SK-N-SH (cell line): ENCODE measurements around the gene SCARB1. TPM values are rescaled to one million over a fixed set of nuclear protein-coding genes. Genes with fewer than 3 reads are reported as not detected.

Experiments used
- CTCF ChIA-PET: fragments of 300-600, 350-600 bp; formaldehyde crosslinking; extraction: SDS; loops from one replicate; lab custom pipeline; 2021; lab: Yijun Ruan, JAX
- POLR2A ChIA-PET: fragments of 350-600 bp; sonication (Branson Sonifier 250); formaldehyde crosslinking; extraction: SDS; loops from one replicate; lab custom pipeline; 2020; ENCODE audit warnings: antibody characterized with exemption, inconsistent platforms; lab: Yijun Ruan, JAX
- DNase-seq: peaks from one replicate; pipeline ENCODE4 v3.0.0; 2012
- H2AFZ ChIP-seq: fragments of 200-600 bp; sonication (generic); 2 replicates; pipeline ENCODE4 v1.8.1; 2016; ENCODE audit warnings: antibody characterized with exemption, mild to moderate bottlenecking, low read depth
- H3F3A ChIP-seq: fragments of 200-600 bp; sonication (generic); replicated peaks from 2 replicates; pipeline ENCODE3; 2016; ENCODE audit warnings: antibody characterized with exemption, mild to moderate bottlenecking; ENCODE audit not compliant: insufficient read depth
- H3K27ac ChIP-seq, 2 experiments: fragments of 200-500 bp in 1 of 2; fragments of 200-600 bp in 1 of 2; sonication (Bioruptor generic) in 1 of 2; sonication (generic), shearing (Covaris generic) in 1 of 2; 2 replicates each; pipeline versions ENCODE4 v1.5.1 to v1.6.1; 2014 to 2016; ENCODE audit warnings: low read depth in 2 of 2, inconsistent platforms in 1 of 2, low read length in 1 of 2, mild to moderate bottlenecking in 1 of 2, mixed read lengths in 1 of 2
- H3K27me3 ChIP-seq: fragments of 200-600 bp; sonication (generic), shearing (Covaris generic); 2 replicates; pipeline ENCODE4 v1.6.1; 2016; ENCODE audit warnings: mixed run types; ENCODE audit not compliant: insufficient read depth
- H3K36me3 ChIP-seq, 2 experiments: fragments of 200-500 bp in 1 of 2; fragments of 200-600 bp in 1 of 2; sonication (Bioruptor generic) in 1 of 2; sonication (generic) in 1 of 2; replicated peaks in 1 of 2; 2 replicates each; pipeline versions ENCODE3 to v1.5.1; 2014 to 2016; ENCODE audit warnings: low read length in 1 of 2, mild to moderate bottlenecking in 1 of 2; ENCODE audit not compliant: insufficient read depth in 2 of 2, control insufficient read depth in 1 of 2
- H3K4me1 ChIP-seq, 2 experiments: fragments of 200-500 bp in 1 of 2; fragments of 200-600 bp in 1 of 2; sonication (Bioruptor generic) in 1 of 2; sonication (generic), shearing (Covaris generic) in 1 of 2; 2 replicates each; pipeline versions ENCODE4 v1.5.1 to v1.6.1; 2014 to 2016; ENCODE audit warnings: low read depth in 1 of 2, low read length in 1 of 2, mixed run types in 1 of 2; ENCODE audit not compliant: insufficient read depth in 2 of 2, control insufficient read depth in 1 of 2
- H3K4me2 ChIP-seq: fragments of 200-600 bp; sonication (generic), shearing (Covaris generic); 2 replicates; pipeline ENCODE4 v1.6.1; 2017; ENCODE audit warnings: mixed run types
- H3K4me3 ChIP-seq, 2 experiments: fragments of 200-500 bp in 1 of 2; fragments of 200-600 bp in 1 of 2; sonication (Bioruptor generic) in 1 of 2; sonication (generic), shearing (Covaris generic) in 1 of 2; 2 replicates each; pipeline versions ENCODE4 v1.5.1 to v1.8.1; 2014 to 2016; ENCODE audit warnings: low read depth in 2 of 2, inconsistent platforms in 1 of 2, low read length in 1 of 2, mild to moderate bottlenecking in 1 of 2, mixed read lengths in 1 of 2, moderate library complexity in 1 of 2
- H3K79me2 ChIP-seq: fragments of 200-600 bp; sonication (generic); 2 replicates; pipeline ENCODE4 v1.8.1; 2017; ENCODE audit warnings: mild to moderate bottlenecking; ENCODE audit not compliant: insufficient read depth
- H3K9ac ChIP-seq: fragments of 200-600 bp; sonication (generic); 2 replicates; pipeline ENCODE4 v1.6.1; 2017; ENCODE audit warnings: mixed run types
- H3K9me2 ChIP-seq: fragments of 200-600 bp; sonication (generic); 2 replicates; pipeline ENCODE4 v1.6.1; 2017; ENCODE audit warnings: mixed run types
- H3K9me3 ChIP-seq: fragments of 200-600 bp; sonication (generic); 2 replicates; pipeline ENCODE4 v1.6.1; 2017; ENCODE audit warnings: mixed run types, mild to moderate bottlenecking, moderate library complexity
- H4K20me1 ChIP-seq: fragments of 200-600 bp; sonication (generic); 2 replicates; pipeline ENCODE4 v1.6.1; 2017; ENCODE audit warnings: mild to moderate bottlenecking, mixed run types; ENCODE audit not compliant: insufficient read depth
- CHD2 ChIP-seq: fragments of 150-350 bp; IDR thresholded peaks from 2 replicates; pipeline ENCODE4 v1.6.1; 2018; ENCODE audit warnings: low read length; ENCODE audit not compliant: partially characterized antibody
- EP300 ChIP-seq, 2 experiments: IDR thresholded peaks; 2 replicates each; pipeline versions ENCODE4 v1.4.0 to v1.6.1; 2012; ENCODE audit warnings: borderline replicate concordance in 1 of 2, low read depth in 1 of 2, low read length in 1 of 2
- GATA2 ChIP-seq: sonication (generic); formaldehyde crosslinking; IDR thresholded peaks from 2 replicates; pipeline ENCODE4 v1.5.0; 2020; ENCODE audit warnings: mild to moderate bottlenecking, missing genetic modification reagents
- MXI1 ChIP-seq: IDR thresholded peaks from 2 replicates; pipeline ENCODE4 v1.6.1; 2012; ENCODE audit warnings: mild to moderate bottlenecking, low read depth, low read length, improper control_type of control experiment
- RAD21 ChIP-seq: IDR thresholded peaks from 2 replicates; pipeline ENCODE4 v1.6.1; 2012; ENCODE audit warnings: mild to moderate bottlenecking, low read length
- RCOR1 ChIP-seq: fragments of 150-350 bp; IDR thresholded peaks from 2 replicates; pipeline ENCODE4 v1.6.1; 2017; ENCODE audit warnings: antibody characterized with exemption, low read length
- RFX5 ChIP-seq: IDR thresholded peaks from 2 replicates; pipeline ENCODE4 v1.6.1; 2012; ENCODE audit warnings: mild to moderate bottlenecking, improper control_type of control experiment, low read length
- RXRA ChIP-seq: IDR thresholded peaks from 2 replicates; pipeline ENCODE4 v1.4.0; 2012; ENCODE audit warnings: low read depth, mild to moderate bottlenecking, borderline replicate concordance
- TAF1 ChIP-seq: IDR thresholded peaks from 2 replicates; pipeline ENCODE4 v1.6.1; 2012; ENCODE audit warnings: low read depth, mild to moderate bottlenecking, low read length, moderate library complexity, borderline replicate concordance
- USF2 ChIP-seq: fragments of 150-350 bp; IDR thresholded peaks from 2 replicates; pipeline ENCODE4 v1.6.1; 2017; ENCODE audit warnings: antibody characterized with exemption, low read length, low read depth, borderline replicate concordance
- YY1 ChIP-seq: IDR thresholded peaks from 2 replicates; pipeline ENCODE4 v1.4.0; 2012; ENCODE audit warnings: low read depth, mild to moderate bottlenecking
- WGBS: methylation state at CpG from one replicate; pipeline ENCODE4 v1.1.6; 2017; ENCODE audit warnings: low lambda C conversion rate; 5-methylcytosine and 5-hydroxymethylcytosine counted together
- polyA plus RNA-seq, 3 experiments: library from polyadenylated mRNA; depleted of rRNA; stranded (reverse); fragments of >200 nt; gene quantifications; 2 replicates each; pipeline ENCODE4 v1.2.3, GENCODE V29; 2012
- TF ChIP-seq, protein P1 (sequence below): IDR thresholded peaks from 2 replicates; pipeline ENCODE4; 2012
- TF ChIP-seq, protein P2 (sequence below): IDR thresholded peaks from 2 replicates; pipeline ENCODE4 v1.4.0; 2012; ENCODE audit warnings: low read depth, borderline replicate concordance

The SCARB1 gene
- polyA plus RNA-seq, 1 of the 3 experiments (the other 2 are of a cell fraction) = 33.0 TPM

- Histone ChIP-seq H3K4me1 (peaks cover 2 to 56% of the 10 kb centered on the region in 2 experiments; a peak in 2 of 4 replicates), H3K9me2 (no peaks in the 10 kb centered on the region), H2AFZ (no peak overlapping the region), H3K27me3 (no peaks in the 10 kb centered on the region), H3K36me3 (no peaks in the 10 kb centered on the region), H3F3A (no peaks in the 10 kb centered on the region), H3K4me3 (no peak overlapping the region)
- DNase-seq = no peak
- TF ChIP-seq RCOR1 (no peak), RXRA (no peak), USF2 (no peak), TAF1 (no peak)
- TF ChIP-seq, all 33 proteins: peak for 0
- 88% methylated on average over 16 of the region's 16 CpGs for WGBS
- Histone ChIP-seq H3K27ac (peak overlapping the region in 1 of 2 experiments; percentile 95; a peak in 2 of 4 replicates), H3K79me2 (no peaks in the 10 kb centered on the region), H4K20me1 (no peaks in the 10 kb centered on the region), H3K9me3 (no peaks in the 10 kb centered on the region), H3K4me2 (no peak overlapping the region), H3K9ac (no peak overlapping the region)
- POLR2A ChIA-PET = interaction anchor here (1.4 to 1.7 kb wide), 2 partner anchors 10 to 72 kb away, joined by 5 read pairs; partner anchors contain the start of gene UBC
- CTCF ChIA-PET = interaction anchor here (1.0 to 2.8 kb wide), 4 partner anchors 64 to 292 kb away, joined by 3 to 11 read pairs (median 4); no protein-coding TSS in a partner anchor
Observed at GRCh38 chr12:124842800-124843510, 20.7 kb downstream of the SCARB1 start.

DNA sequence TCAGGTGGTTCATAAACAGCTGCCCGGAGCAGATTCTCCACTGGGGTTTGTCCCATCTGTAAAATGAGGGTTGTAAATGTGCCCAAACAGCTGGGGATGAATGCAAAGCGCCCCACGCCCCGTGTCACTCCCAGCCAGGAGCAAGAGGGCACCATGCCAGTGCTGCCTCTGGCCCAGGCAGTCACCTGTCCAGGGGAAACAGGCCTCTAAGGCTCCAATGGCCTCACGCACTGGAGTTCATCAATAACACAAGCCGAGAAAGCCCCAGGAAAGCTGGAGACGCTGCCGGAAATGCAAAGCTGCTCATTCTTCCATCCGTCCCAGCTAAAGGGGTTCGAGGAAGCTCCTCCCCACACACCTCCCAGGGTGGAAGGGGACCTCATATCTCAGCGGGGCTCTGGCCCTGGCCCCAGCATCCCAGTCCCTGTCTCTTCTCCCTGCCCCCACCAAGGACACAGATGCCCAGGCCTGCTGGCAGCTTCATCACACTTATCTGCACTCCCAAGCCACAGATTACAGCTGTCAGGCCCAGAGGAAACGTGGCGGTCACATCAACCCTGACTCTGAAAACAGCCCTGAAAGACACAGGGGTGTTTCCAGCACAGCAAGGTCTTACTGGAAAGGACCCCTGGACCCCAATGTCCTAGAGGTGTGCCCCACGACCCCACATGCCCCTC lies 21.5 kb downstream of the SCARB1 start:
- H3K27me3 ChIP-seq = no peaks in the 10 kb centered on the region
- no peaks in the 10 kb centered on the region for H3F3A ChIP-seq
- CTCF ChIA-PET = interaction anchor here (0.6 to 2.8 kb wide), 6 partner anchors 9 to 536 kb away, joined by 3 to 11 read pairs (median 4); no protein-coding TSS in a partner anchor
- WGBS = 89% methylated on average over 9 of the region's 14 CpGs
- no peaks in the 10 kb centered on the region for H3K9me3 ChIP-seq
- H3K27ac ChIP-seq = peak overlapping the region in 1 of 2 experiments; percentile 95; a peak in 2 of 4 replicates
- no peaks in the 10 kb centered on the region for H3K79me2 ChIP-seq
- H3K4me3 ChIP-seq = no peak overlapping the region
- H3K4me1 ChIP-seq = peaks cover 6 to 55% of the 10 kb centered on the region in 2 experiments; a peak in 2 of 4 replicates
- H4K20me1 ChIP-seq = no peaks in the 10 kb centered on the region
- no peak overlapping the region for H2AFZ ChIP-seq
- H3K36me3 ChIP-seq = no peaks in the 10 kb centered on the region
- no peaks in the 10 kb centered on the region for H3K9me2 ChIP-seq
- peak; percentile 91 for DNase-seq
- POLR2A ChIA-PET = interaction anchor here (0.9 to 1.7 kb wide), 5 partner anchors 9 to 75 kb away, joined by 4 to 7 read pairs (median 5); partner anchors contain the start of gene UBC
- TF ChIP-seq MXI1 (peak; percentile 92), RFX5 (no peak), RAD21 (peak; percentile 29; the same call in 1 of the 2 replicates), RCOR1 (peak; percentile 71), CHD2 (peak; percentile 91), EP300 (IDR thresholded peaks at IDR 0.05; ENCODE audit: borderline replicate concordance in 1 of 2, low read depth in 1 of 2, low read length in 1 of 2) (peak in 1 of 2 experiments; percentile 74; a peak in 2 of 4 replicates), GATA2 (CRISPR knock-in tag) (peak; percentile 88), YY1 (no peak)
- TF ChIP-seq, protein P1, sequence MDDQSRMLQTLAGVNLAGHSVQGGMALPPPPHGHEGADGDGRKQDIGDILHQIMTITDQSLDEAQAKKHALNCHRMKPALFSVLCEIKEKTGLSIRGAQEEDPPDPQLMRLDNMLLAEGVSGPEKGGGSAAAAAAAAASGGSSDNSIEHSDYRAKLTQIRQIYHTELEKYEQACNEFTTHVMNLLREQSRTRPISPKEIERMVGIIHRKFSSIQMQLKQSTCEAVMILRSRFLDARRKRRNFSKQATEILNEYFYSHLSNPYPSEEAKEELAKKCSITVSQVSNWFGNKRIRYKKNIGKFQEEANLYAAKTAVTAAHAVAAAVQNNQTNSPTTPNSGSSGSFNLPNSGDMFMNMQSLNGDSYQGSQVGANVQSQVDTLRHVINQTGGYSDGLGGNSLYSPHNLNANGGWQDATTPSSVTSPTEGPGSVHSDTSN = no peak
- TF ChIP-seq, protein P2, sequence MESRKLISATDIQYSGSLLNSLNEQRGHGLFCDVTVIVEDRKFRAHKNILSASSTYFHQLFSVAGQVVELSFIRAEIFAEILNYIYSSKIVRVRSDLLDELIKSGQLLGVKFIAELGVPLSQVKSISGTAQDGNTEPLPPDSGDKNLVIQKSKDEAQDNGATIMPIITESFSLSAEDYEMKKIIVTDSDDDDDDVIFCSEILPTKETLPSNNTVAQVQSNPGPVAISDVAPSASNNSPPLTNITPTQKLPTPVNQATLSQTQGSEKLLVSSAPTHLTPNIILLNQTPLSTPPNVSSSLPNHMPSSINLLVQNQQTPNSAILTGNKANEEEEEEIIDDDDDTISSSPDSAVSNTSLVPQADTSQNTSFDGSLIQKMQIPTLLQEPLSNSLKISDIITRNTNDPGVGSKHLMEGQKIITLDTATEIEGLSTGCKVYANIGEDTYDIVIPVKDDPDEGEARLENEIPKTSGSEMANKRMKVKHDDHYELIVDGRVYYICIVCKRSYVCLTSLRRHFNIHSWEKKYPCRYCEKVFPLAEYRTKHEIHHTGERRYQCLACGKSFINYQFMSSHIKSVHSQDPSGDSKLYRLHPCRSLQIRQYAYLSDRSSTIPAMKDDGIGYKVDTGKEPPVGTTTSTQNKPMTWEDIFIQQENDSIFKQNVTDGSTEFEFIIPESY = no peak
- TF ChIP-seq, all 33 proteins: peak for 6
- H3K9ac ChIP-seq = no peak overlapping the region
- no peak overlapping the region for H3K4me2 ChIP-seq
